Measurements from ENCODE around the gene SGIP1.

DNA sequence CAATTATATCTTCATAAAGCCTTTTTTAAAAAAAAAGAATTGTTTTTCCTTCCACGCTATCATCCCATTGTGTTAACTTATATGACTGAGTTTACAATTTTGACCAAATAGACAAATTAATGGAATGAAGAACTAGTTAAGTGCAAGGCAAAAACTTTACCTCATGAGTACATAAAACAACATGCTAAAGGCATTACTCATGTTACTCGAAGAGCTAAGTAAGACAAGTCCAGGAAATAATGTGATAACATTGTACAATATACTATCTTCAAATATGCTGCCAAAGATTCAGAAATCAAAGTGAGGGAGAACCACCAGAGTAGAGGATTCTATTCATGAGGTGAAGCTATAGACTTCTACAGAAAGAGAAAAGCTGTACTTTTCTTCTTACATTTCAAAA is 194.1 kb downstream of the SGIP1 start:
- TF ChIP-seq, protein P1, sequence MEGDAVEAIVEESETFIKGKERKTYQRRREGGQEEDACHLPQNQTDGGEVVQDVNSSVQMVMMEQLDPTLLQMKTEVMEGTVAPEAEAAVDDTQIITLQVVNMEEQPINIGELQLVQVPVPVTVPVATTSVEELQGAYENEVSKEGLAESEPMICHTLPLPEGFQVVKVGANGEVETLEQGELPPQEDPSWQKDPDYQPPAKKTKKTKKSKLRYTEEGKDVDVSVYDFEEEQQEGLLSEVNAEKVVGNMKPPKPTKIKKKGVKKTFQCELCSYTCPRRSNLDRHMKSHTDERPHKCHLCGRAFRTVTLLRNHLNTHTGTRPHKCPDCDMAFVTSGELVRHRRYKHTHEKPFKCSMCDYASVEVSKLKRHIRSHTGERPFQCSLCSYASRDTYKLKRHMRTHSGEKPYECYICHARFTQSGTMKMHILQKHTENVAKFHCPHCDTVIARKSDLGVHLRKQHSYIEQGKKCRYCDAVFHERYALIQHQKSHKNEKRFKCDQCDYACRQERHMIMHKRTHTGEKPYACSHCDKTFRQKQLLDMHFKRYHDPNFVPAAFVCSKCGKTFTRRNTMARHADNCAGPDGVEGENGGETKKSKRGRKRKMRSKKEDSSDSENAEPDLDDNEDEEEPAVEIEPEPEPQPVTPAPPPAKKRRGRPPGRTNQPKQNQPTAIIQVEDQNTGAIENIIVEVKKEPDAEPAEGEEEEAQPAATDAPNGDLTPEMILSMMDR (conservative IDR thresholded peaks at IDR 0.05; ENCODE audit: low read depth, low read length), result no peak
- no peak for TF ChIP-seq EZH2 (IDR thresholded peaks at IDR 0.05; ENCODE audit: borderline replicate concordance, low read depth, low read length, poor library complexity, severe bottlenecking)
